ENCODE data around the gene QDPR.

DNA sequence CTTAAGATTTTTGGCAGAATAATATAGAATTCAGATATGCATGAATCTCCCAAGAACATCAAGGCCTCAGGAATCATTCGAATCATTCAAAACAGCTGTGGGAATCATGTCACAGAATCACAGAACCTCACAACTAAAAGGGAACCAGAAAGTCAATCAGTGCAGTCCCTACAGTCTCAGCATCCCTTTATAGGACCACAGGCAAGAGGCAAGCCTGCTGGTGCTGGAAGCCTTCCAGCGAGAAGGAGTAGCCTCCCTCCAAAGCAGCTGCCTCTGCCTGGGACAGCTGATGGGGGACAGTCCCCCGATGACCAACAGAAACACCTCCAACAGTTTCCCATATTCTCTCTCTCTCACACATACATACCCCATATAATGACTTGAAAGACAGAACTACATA, 20.7 kb downstream of the QDPR start:
- no peak for TF ChIP-seq POLR2A (IDR thresholded peaks at IDR 0.05)
- TF ChIP-seq, protein P1, sequence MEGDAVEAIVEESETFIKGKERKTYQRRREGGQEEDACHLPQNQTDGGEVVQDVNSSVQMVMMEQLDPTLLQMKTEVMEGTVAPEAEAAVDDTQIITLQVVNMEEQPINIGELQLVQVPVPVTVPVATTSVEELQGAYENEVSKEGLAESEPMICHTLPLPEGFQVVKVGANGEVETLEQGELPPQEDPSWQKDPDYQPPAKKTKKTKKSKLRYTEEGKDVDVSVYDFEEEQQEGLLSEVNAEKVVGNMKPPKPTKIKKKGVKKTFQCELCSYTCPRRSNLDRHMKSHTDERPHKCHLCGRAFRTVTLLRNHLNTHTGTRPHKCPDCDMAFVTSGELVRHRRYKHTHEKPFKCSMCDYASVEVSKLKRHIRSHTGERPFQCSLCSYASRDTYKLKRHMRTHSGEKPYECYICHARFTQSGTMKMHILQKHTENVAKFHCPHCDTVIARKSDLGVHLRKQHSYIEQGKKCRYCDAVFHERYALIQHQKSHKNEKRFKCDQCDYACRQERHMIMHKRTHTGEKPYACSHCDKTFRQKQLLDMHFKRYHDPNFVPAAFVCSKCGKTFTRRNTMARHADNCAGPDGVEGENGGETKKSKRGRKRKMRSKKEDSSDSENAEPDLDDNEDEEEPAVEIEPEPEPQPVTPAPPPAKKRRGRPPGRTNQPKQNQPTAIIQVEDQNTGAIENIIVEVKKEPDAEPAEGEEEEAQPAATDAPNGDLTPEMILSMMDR (IDR thresholded peaks at IDR 0.05): no peak
